Endothelial cell of umbilical vein (primary cell): ENCODE data around the gene PTPN3. TPM values are rescaled to one million over a fixed set of nuclear protein-coding genes. Genes with fewer than 3 reads are reported as not detected.

Source experiments
- BruUV-seq: library from RNA; stranded (reverse); fragments of 400-500 nt; replicated peaks from 2 replicates; lab custom pipeline; 2021; lab: Mats Ljungman, UMichigan
- CTCF ChIA-PET: fragments of 300-600, 350-600 bp; sonication (Branson Sonifier 250); formaldehyde crosslinking; loops from one replicate; lab custom pipeline; 2021; ENCODE audit warnings: antibody characterized with exemption, inconsistent platforms; lab: Charles Lee
- POLR2A ChIA-PET: fragments of 300-600, 350-600 bp; sonication (Branson Sonifier 250); formaldehyde crosslinking; loops from one replicate; lab custom pipeline; 2021; ENCODE audit warnings: antibody characterized with exemption, inconsistent platforms; lab: Charles Lee
- DNase-seq: peaks from one replicate; pipeline ENCODE4 v3.0.0-alpha.2; 2011; ENCODE audit warnings: low read depth, low spot score
- FAIRE-seq: peaks from 2 replicates; lab custom pipeline; 2011; peaks lifted over from hg19 to GRCh38; lab: Jason Lieb, UNC
- H2AFZ ChIP-seq: 2 replicates; pipeline ENCODE4 v1.6.0; 2012; ENCODE audit warnings: low read depth, low read length, control low read depth, inconsistent platforms
- H3K27ac ChIP-seq: 2 replicates; pipeline ENCODE4 v1.5.1; 2011; ENCODE audit warnings: low read depth, mild to moderate bottlenecking, control low read depth, low read length, moderate library complexity; ENCODE audit not compliant: insufficient read depth
- H3K27me3 ChIP-seq, 2 experiments: 2 replicates each; pipeline versions ENCODE4 v1.6.0 to v1.6.1; 2011; ENCODE audit warnings: low read length in 2 of 2, mixed read lengths in 1 of 2; ENCODE audit not compliant: control insufficient read depth in 2 of 2, insufficient read depth in 2 of 2
- H3K36me3 ChIP-seq, 2 experiments: 2 replicates in 1 of 2; 3 replicates in 1 of 2; pipeline ENCODE4 v1.5.1; 2011; ENCODE audit warnings: low read length in 2 of 2, mild to moderate bottlenecking in 1 of 2, moderate library complexity in 1 of 2; ENCODE audit not compliant: control insufficient read depth in 2 of 2, insufficient read depth in 2 of 2; ENCODE audit errors: extremely low read depth in 1 of 2
- H3K4me1 ChIP-seq: 3 replicates; pipeline ENCODE4 v1.5.1; 2011; ENCODE audit warnings: mild to moderate bottlenecking, low read length; ENCODE audit not compliant: control insufficient read depth, insufficient read depth; ENCODE audit errors: extremely low read depth
- H3K4me2 ChIP-seq: 2 replicates; pipeline ENCODE4 v1.6.1; 2011; ENCODE audit warnings: low read length, control low read depth, mixed read lengths; ENCODE audit not compliant: insufficient read depth
- H3K4me3 ChIP-seq, 3 experiments: fragments of 200-600 bp in 1 of 3; sonication (generic), shearing (Covaris generic) in 1 of 3; replicated peaks in 1 of 3; 2 replicates each; pipeline ENCODE4 v1.5.1; 2011 to 2016; ENCODE audit warnings: control low read depth in 3 of 3, low read length in 3 of 3, mild to moderate bottlenecking in 2 of 3, inconsistent platforms in 1 of 3, low read depth in 1 of 3, moderate library complexity in 1 of 3; ENCODE audit not compliant: insufficient read depth in 1 of 3
- H3K79me2 ChIP-seq: 2 replicates; pipeline ENCODE4 v1.6.0; 2012; ENCODE audit warnings: low read length, inconsistent platforms; ENCODE audit not compliant: control insufficient read depth, insufficient read depth
- H3K9ac ChIP-seq: replicated peaks from 2 replicates; pipeline ENCODE3; 2011; ENCODE audit warnings: low read length, control low read depth; ENCODE audit not compliant: insufficient read depth; ENCODE audit errors: extremely low read depth
- H3K9me1 ChIP-seq: replicated peaks from 3 replicates; pipeline ENCODE4 v1.6.0; 2011; ENCODE audit warnings: mild to moderate bottlenecking, low read length; ENCODE audit not compliant: control insufficient read depth, insufficient read depth; ENCODE audit errors: extremely low read depth
- H3K9me3 ChIP-seq: replicated peaks from 2 replicates; pipeline ENCODE4 v1.5.1; 2012; ENCODE audit warnings: low read length, inconsistent platforms; ENCODE audit not compliant: control insufficient read depth, insufficient read depth
- H4K20me1 ChIP-seq: replicated peaks from 2 replicates; pipeline ENCODE3; 2011; ENCODE audit warnings: mild to moderate bottlenecking, low read length; ENCODE audit not compliant: control insufficient read depth, insufficient read depth; ENCODE audit errors: extremely low read depth
- CTCF ChIP-seq, 2 donors: IDR thresholded peaks; 1 replicate in 1 of 2; 2 replicates in 1 of 2; pipeline ENCODE4 v1.5.1; 2011; ENCODE audit warnings: low read length in 2 of 2, mild to moderate bottlenecking in 2 of 2, moderate library complexity in 2 of 2, control low read depth in 1 of 2, inconsistent platforms in 1 of 2, low read depth in 1 of 2; ENCODE audit not compliant: insufficient read depth in 1 of 2; ENCODE audit errors: extremely low read depth in 1 of 2
- GATA2 ChIP-seq: IDR thresholded peaks from 2 replicates; pipeline ENCODE4 v1.7.0; 2011; ENCODE audit warnings: low read depth, mild to moderate bottlenecking, moderate library complexity, mixed read lengths, low read length; ENCODE audit not compliant: insufficient read length, insufficient read depth
- MYC ChIP-seq: IDR thresholded peaks from one replicate; pipeline ENCODE4 v1.6.1; 2011; ENCODE audit warnings: mild to moderate bottlenecking, low read depth, low read length
- dilution Hi-C: fragments of 300-500 bp; cut with MboI; formaldehyde crosslinking; loops from one replicate; pipeline ENCODE4 v1.15.0; 2019; ENCODE audit warnings: low sequenced_read_pairs; ENCODE audit not compliant: extremely low pct_ligation_motif_present
- intact Hi-C: fragments of 100-400 bp; cut with micrococcal nuclease; formaldehyde crosslinking; loops from one replicate; pipeline ENCODE4 v1.10.0; 2022
- polyA plus RNA-seq, 4 experiments: library from polyadenylated mRNA; depleted of rRNA in 3 of 4; stranded (reverse) in 3 of 4; unstranded in 1 of 4; fragments of >200 nt; gene quantifications; 2 replicates each; pipeline versions ENCODE4 v1.2.1 to v1.2.3, GENCODE V29; 2011 to 2012; ENCODE audit warnings: missing spikeins in 1 of 4
- total RNA-seq: library from RNA; stranded (reverse); gene quantifications from 2 replicates; pipeline ENCODE4 v1.2.3, GENCODE V29; 2021

Gene PTPN3
- total and polyA plus RNA-seq, 2 donors (not counting 3 experiments of a cell fraction or from before 2014, with no cell fraction given): 0.01 TPM; not detected in 1

DNA sequence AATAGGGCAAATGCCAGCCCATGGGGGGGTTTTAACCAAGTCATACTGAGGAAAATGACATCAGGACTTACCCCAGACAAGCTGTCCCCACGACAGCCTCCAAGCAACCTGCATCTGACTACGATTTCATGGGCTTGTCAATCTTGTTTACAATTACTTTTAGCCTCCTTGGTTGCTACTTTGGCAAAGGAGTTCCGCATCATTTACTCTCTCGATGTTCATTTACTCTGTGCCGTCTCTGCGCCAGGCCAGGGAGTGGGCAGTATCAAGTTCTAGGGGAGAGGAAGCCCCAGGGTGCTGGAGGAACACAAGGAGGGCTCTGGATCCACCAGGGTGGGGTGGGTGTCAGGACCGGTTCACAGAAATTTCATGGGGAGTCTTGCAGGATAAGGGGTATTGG is 23.9 kb downstream of the PTPN3 start:
- ChIA-PET CTCF (interaction anchor here (0.9 to 1.6 kb wide), 3 partner anchors 8 to 34 kb away, joined by 3 to 9 read pairs (median 6); no protein-coding TSS in a partner anchor), POLR2A (no interaction called here)

GRCh38 chr9:109473329-109473728 is 24.8 kb downstream of the PTPN3 start:
- ChIA-PET POLR2A (no interaction called here), CTCF (interaction anchor here (0.9 kb wide), 1 partner anchor 33 kb away, joined by 3 read pairs; no protein-coding TSS in a partner anchor)
- no TSS peak for BruUV-seq
- H3K27ac ChIP-seq: no peak overlapping the region
- H3K27me3 ChIP-seq: peaks cover 26 to 28% of the 10 kb centered on the region in 2 experiments
- H2AFZ ChIP-seq: no peak overlapping the region
- TF ChIP-seq CTCF (IDR thresholded peaks at IDR 0.05; ENCODE audit: extremely low read depth in 1 of 2, insufficient read depth in 1 of 2, low read depth in 1 of 2, low read length in 2 of 2): no peak
- no peak for TF ChIP-seq GATA2
- no peak for TF ChIP-seq MYC
- H3K4me1 ChIP-seq: no peaks in the 10 kb centered on the region
- H4K20me1 ChIP-seq: no peaks in the 10 kb centered on the region
- no peak overlapping the region for H3K4me2 ChIP-seq
- H3K79me2 ChIP-seq: no peaks in the 10 kb centered on the region
- dilution Hi-C loops (no loop called here), intact Hi-C loops (no loop called here)
- no peaks in the 10 kb centered on the region for H3K9me3 ChIP-seq
- no peaks in the 10 kb centered on the region for H3K9me1 ChIP-seq
- FAIRE-seq (no peak), DNase-seq (no peak)
- no peak overlapping the region for H3K9ac ChIP-seq
- H3K4me3 ChIP-seq: no peak overlapping the region
- no peaks in the 10 kb centered on the region for H3K36me3 ChIP-seq

More for the DNA sequence above, 23.9 kb downstream of the PTPN3 start:
- H3K9ac ChIP-seq: no peak overlapping the region
- no peak overlapping the region for H3K4me3 ChIP-seq
- DNase-seq: no peak
- intact Hi-C loops: no loop called here
- H2AFZ ChIP-seq: no peak overlapping the region
- H3K36me3 ChIP-seq: no peaks in the 10 kb centered on the region
- no peaks in the 10 kb centered on the region for H3K9me1 ChIP-seq
- H3K4me2 ChIP-seq: no peak overlapping the region
- no peak for TF ChIP-seq CTCF (IDR thresholded peaks at IDR 0.05; ENCODE audit: extremely low read depth in 1 of 2, insufficient read depth in 1 of 2, low read depth in 1 of 2, low read length in 2 of 2)
- no TSS peak for BruUV-seq
- H3K27ac ChIP-seq: no peak overlapping the region
- H3K9me3 ChIP-seq: no peaks in the 10 kb centered on the region
- no peaks in the 10 kb centered on the region for H4K20me1 ChIP-seq
- H3K27me3 ChIP-seq: peaks cover 28 to 31% of the 10 kb centered on the region in 2 experiments
- dilution Hi-C loops: no loop called here
- H3K4me1 ChIP-seq: no peaks in the 10 kb centered on the region
- no peaks in the 10 kb centered on the region for H3K79me2 ChIP-seq
- no peak for FAIRE-seq
